Activated T-cell treated with anti-CD3 and anti-CD28 coated beads, Interleukin-2, amount 50 U/mL, for 24 hours (primary cell): Measurements from ENCODE around the gene PJA1.
A peak's percentile ranks its signal among the peaks of the same experiment; 100 is the strongest.

Experiments used
- DNase-seq: peaks from one replicate; pipeline ENCODE4 v3.0.0-alpha.2; 2020
- H3K27ac Mint-ChIP-seq: 2 replicates; pipeline ENCODE4 v1.8.0; 2020; ENCODE audit warnings: mild to moderate bottlenecking, mixed read lengths
- H3K27me3 Mint-ChIP-seq: 2 replicates; pipeline ENCODE4 v1.8.0; 2020; ENCODE audit warnings: mixed read lengths
- H3K36me3 Mint-ChIP-seq: 2 replicates; pipeline ENCODE4 v1.8.0; 2020; ENCODE audit warnings: low read depth, mixed read lengths
- H3K4me1 Mint-ChIP-seq: 2 replicates; pipeline ENCODE4 v1.8.0; 2020; ENCODE audit warnings: low read depth, mixed read lengths
- H3K4me3 Mint-ChIP-seq: 2 replicates; pipeline ENCODE4 v1.8.0; 2020; ENCODE audit warnings: mild to moderate bottlenecking, moderate library complexity, mixed read lengths
- H3K9me3 Mint-ChIP-seq: 2 replicates; pipeline ENCODE4 v1.8.0; 2020; ENCODE audit warnings: mixed read lengths

The PJA1 gene, protein sequence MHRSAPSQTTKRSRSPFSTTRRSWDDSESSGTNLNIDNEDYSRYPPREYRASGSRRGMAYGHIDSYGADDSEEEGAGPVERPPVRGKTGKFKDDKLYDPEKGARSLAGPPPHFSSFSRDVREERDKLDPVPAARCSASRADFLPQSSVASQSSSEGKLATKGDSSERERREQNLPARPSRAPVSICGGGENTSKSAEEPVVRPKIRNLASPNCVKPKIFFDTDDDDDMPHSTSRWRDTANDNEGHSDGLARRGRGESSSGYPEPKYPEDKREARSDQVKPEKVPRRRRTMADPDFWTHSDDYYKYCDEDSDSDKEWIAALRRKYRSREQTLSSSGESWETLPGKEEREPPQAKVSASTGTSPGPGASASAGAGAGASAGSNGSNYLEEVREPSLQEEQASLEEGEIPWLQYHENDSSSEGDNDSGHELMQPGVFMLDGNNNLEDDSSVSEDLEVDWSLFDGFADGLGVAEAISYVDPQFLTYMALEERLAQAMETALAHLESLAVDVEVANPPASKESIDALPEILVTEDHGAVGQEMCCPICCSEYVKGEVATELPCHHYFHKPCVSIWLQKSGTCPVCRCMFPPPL

DNA sequence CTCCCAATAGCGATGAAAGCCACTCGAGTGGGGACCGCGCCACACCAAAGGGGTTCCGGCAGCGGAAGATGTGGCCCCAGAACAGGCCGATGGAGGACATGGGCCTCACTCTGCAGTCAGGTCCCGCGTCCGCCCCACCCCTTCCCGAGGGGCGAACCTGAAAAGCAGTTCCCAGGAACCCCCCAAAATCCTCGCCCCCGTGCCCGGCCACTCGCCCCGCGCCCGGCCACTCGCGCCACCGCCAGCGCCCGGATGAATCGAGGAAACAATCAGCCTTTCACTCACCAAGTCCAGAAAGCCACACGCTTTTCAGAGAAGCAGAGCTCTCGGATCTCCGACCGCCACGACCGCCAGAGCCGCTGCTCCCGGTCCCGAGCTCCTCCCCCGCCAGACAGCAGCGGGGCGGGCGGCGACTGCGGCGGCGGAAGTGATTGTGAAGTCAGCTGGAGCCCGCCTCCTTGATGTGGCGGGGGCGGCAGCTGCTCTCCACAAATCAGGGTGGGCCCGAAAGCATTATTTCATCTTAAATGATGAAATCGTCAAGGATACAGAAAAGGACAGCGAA lies at the start of gene PJA1:
Gene PJA1 (minus strand): TSS at position 367 of the 565 bp plus-strand sequence. CDS start 2,380 bp downstream, outside the sequence.
- Mint-ChIP-seq H3K4me3 (peak within 1 kb of the TSS; percentile 83), H3K9me3 (no peaks in the 10 kb centered on the region), H3K4me1 (peaks cover 37% of the 10 kb centered on the region), H3K27ac (peak within 1 kb of the TSS; percentile 87), H3K27me3 (peaks cover 42% of the 10 kb centered on the region), H3K36me3 (peaks cover 17% of the 10 kb centered on the region)
- peak; percentile 77 for DNase-seq

DNA sequence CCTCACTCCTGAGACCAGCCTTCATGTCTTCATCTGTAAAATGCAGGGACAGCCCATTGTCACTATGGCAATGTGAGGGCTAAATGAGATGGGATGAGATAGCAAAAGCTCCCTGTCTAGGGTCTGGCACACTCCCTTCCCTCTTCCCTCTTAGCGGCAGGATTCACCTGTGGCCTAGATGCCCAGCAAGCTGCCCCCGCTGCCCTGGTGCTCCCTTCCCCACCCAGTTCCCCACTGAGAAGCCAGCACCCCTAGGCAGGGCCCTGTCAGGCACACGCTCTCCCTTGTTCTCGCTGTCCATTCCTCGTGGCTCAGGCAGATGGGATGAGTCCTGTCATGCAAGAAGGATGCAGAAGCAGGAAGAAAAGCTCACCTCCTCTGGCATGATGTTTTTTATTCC lies 49.2 kb upstream of the PJA1 start:
- DNase-seq, result no peak
- no peak overlapping the region for H3K4me3 Mint-ChIP-seq
- peaks cover 12% of the 10 kb centered on the region for H3K27me3 Mint-ChIP-seq
- H3K36me3 Mint-ChIP-seq, result no peaks in the 10 kb centered on the region
- no peaks in the 10 kb centered on the region for H3K4me1 Mint-ChIP-seq
- H3K27ac Mint-ChIP-seq, result no peak overlapping the region
- no peaks in the 10 kb centered on the region for H3K9me3 Mint-ChIP-seq

DNA sequence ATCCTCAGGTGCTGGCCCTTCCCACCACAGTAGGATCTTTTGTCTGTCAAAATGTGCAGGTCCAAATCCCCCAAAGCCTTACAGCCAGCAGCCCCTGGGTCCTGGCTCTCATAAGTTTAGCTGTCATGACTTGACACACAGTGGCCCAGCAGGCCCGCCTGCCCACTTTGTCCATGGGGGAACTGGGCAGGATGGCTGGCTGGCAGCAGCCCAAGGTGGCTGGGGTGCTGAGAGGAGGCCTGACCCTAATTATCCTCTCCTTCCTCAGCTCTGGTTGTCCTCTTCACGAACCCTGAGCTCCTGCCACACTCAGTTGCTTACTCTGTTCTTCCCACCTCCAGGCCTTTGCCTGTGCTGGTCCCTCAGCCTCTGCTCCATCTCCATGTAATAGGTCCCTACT lies 46.4 kb upstream of the PJA1 start:
- Mint-ChIP-seq H3K36me3 (no peaks in the 10 kb centered on the region), H3K27ac (no peak overlapping the region), H3K4me1 (no peaks in the 10 kb centered on the region), H3K27me3 (peaks cover 15% of the 10 kb centered on the region), H3K9me3 (no peaks in the 10 kb centered on the region), H3K4me3 (no peak overlapping the region)
- no peak for DNase-seq

DNA sequence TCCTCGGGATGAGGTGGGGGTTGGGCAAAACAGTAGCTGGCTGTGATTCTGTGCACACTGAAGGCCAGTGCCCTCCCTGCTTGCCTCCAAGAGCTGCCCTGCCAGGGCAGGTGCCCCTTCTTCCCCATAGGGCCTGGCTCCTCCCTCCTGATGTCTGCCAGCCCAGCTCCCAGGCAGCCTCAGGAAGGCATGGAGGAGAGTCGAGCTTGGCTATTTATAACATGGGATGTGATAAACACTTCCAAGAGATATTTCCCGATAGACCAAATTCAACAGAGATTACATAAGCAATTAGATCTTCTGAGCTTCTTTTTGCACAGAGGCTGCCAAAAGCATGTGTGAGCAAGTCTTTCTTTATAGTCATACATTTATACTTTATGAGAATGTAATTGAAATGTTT lies 45.3 kb upstream of the PJA1 start:
- no peak overlapping the region for H3K4me3 Mint-ChIP-seq
- peaks cover 16% of the 10 kb centered on the region for H3K27me3 Mint-ChIP-seq
- H3K9me3 Mint-ChIP-seq, result no peaks in the 10 kb centered on the region
- no peak for DNase-seq
- no peak overlapping the region for H3K27ac Mint-ChIP-seq
- H3K4me1 Mint-ChIP-seq, result no peaks in the 10 kb centered on the region
- H3K36me3 Mint-ChIP-seq, result no peaks in the 10 kb centered on the region

DNA sequence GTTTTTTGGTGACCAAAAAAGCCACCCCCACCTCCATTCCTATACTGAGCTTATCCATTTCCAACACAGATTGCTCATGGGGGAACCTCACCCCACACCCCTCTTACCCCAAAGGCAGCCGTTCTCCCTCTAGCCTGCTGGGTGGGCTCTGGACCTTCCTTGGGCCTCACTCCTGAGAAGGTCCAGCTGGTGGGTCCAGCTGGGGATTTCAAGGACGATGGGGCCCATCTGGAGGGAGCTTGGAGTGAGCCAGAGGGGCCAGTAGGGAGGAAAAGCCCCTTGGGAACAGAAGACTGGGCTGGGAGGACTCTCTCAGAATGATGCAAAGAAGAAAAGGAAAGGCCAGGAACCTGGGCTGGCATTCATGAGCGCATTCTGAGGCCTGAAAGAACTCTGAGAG lies 42.0 kb upstream of the PJA1 start:
- no peaks in the 10 kb centered on the region for H3K36me3 Mint-ChIP-seq
- H3K4me3 Mint-ChIP-seq, result no peak overlapping the region
- H3K27ac Mint-ChIP-seq, result no peak overlapping the region
- H3K27me3 Mint-ChIP-seq, result peaks cover 27% of the 10 kb centered on the region
- H3K9me3 Mint-ChIP-seq, result no peaks in the 10 kb centered on the region
- no peak for DNase-seq
- no peaks in the 10 kb centered on the region for H3K4me1 Mint-ChIP-seq

DNA sequence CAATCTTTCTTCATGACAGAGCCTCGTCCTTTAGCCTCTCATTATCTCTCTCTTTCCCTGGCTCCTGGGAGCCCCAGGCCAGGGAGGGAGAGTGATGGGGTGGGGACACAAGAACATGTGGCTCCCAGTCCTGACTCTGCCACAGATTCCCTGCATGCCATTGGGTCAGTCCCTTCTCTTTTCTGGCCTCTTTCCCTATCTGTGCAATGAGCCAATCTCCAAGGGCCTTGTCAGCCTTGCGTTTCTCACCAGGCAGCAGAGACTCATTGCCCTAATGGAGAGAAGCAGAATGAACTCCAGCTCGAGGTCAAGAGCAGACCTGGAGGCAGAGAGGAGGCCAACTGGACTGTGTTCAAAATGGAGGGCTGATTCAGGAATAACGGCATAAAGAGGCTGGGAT lies 38.4 kb upstream of the PJA1 start:
- no peaks in the 10 kb centered on the region for H3K4me1 Mint-ChIP-seq
- no peaks in the 10 kb centered on the region for H3K9me3 Mint-ChIP-seq
- H3K36me3 Mint-ChIP-seq, result no peaks in the 10 kb centered on the region
- H3K4me3 Mint-ChIP-seq, result no peak overlapping the region
- H3K27me3 Mint-ChIP-seq, result peaks cover 22% of the 10 kb centered on the region
- H3K27ac Mint-ChIP-seq, result no peak overlapping the region
- DNase-seq, result no peak

DNA sequence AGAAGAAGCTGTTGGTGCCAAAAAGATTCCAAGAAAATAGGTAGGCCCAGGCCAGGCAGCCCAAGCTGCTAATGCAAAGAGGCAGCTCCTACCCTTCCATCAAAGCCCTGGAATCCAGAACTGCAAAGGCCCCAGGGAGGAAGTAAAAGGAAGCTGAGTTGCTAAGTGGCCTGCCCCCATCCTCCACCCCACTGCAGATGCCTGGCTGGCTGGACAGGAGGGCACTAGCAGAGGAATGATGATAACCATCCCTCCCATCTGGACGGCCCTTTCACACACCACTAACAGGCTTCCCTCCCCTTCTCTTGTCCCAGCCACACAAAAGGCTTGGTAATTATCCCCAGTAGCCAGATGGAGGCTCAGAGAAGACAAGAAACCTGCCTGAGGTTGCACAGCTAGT lies 32.4 kb upstream of the PJA1 start:
- peaks cover 44% of the 10 kb centered on the region for H3K27me3 Mint-ChIP-seq
- no peak overlapping the region for H3K4me3 Mint-ChIP-seq
- H3K9me3 Mint-ChIP-seq, result no peaks in the 10 kb centered on the region
- H3K27ac Mint-ChIP-seq, result no peak overlapping the region
- H3K36me3 Mint-ChIP-seq, result no peaks in the 10 kb centered on the region
- no peaks in the 10 kb centered on the region for H3K4me1 Mint-ChIP-seq
- no peak for DNase-seq

DNA sequence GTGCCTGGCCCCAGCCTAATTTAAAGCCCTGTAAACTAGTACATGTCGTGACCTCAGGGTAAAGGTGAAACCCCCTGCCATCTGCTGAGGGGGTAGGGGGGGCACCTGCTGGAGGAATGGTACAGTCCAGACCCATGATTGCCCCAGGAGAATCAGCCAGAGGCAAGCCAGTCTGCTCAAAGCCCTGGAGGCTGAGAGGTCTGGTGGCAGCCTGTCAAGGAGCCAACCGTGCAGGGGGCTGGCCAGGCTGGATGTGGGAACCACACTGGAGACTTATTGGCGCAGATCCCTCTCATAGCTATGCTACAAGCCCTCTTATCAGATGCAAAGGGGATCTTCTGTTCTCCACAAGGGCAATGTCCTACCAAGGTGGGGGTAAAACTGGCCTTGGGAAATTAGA lies 31.4 kb upstream of the PJA1 start:
- no peak for DNase-seq
- no peaks in the 10 kb centered on the region for H3K36me3 Mint-ChIP-seq
- H3K27ac Mint-ChIP-seq, result no peak overlapping the region
- peaks cover 46% of the 10 kb centered on the region for H3K27me3 Mint-ChIP-seq
- no peak overlapping the region for H3K4me3 Mint-ChIP-seq
- no peaks in the 10 kb centered on the region for H3K4me1 Mint-ChIP-seq
- H3K9me3 Mint-ChIP-seq, result no peaks in the 10 kb centered on the region

DNA sequence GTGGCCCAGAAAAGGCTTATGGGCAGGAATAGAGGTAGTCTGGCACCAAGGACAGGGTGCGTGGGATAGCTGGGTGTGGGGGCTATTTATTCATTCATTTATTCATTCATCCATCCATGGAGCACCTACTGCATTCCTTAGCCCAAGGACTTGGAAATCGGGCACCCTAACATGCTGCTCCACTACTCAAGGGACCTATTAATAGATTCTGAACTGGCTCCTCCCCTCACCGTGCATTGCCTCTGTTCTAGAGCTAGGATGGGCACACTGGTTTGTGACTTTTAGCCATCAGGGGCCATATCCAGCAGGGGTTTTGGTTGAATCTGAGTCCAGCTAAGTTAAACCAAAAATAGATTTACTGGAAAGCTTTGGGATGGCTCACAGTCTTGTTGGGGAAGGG lies 30.6 kb upstream of the PJA1 start:
- Mint-ChIP-seq H3K4me3 (no peak overlapping the region), H3K36me3 (no peaks in the 10 kb centered on the region), H3K9me3 (no peaks in the 10 kb centered on the region), H3K27ac (no peak overlapping the region), H3K27me3 (peaks cover 54% of the 10 kb centered on the region), H3K4me1 (no peaks in the 10 kb centered on the region)
- no peak for DNase-seq

DNA sequence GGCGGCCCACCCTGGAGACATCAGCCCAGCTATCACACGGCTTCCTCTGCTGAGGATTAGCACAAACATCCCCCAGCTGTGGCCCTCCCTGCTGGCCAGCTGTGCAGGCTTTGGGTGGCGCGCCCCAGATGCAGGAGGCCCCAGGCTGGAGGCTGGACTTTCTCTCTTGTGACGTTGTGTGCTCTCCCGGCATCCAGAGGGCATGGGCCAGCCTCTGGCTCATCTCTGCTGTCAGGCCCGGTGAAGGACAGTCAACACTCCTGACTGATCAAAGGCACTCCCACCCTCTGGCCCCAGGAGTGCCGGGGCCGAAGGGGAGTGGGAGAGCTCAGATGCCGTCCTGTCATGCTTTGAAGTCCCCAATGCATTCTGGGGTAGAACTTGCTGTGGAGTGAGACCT lies 29.9 kb upstream of the PJA1 start:
- no peak for DNase-seq
- no peaks in the 10 kb centered on the region for H3K36me3 Mint-ChIP-seq
- H3K4me3 Mint-ChIP-seq, result no peak overlapping the region
- peaks cover 59% of the 10 kb centered on the region for H3K27me3 Mint-ChIP-seq
- no peaks in the 10 kb centered on the region for H3K9me3 Mint-ChIP-seq
- H3K27ac Mint-ChIP-seq, result no peak overlapping the region
- no peaks in the 10 kb centered on the region for H3K4me1 Mint-ChIP-seq

DNA sequence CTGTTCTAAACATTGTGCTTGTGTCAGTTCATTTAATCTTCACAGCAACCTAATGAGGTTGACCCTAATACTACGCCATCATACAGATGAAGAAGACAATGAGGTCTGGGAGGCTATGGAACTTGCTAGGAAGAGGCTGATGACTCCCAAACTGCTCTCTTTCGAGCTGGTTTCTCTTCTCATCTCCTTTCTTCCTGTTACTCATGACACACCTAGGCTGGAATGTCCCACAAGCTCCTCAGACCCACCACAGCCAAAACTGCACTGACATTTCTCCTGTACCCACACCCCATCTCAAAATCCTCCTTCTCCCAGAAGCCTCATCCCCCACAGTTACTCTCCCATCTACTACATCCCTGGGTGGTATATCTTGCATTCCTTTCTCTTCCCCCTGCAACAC lies 27.4 kb upstream of the PJA1 start:
- no peaks in the 10 kb centered on the region for H3K9me3 Mint-ChIP-seq
- no peak for DNase-seq
- no peak overlapping the region for H3K27ac Mint-ChIP-seq
- H3K4me1 Mint-ChIP-seq, result no peaks in the 10 kb centered on the region
- peaks cover 56% of the 10 kb centered on the region for H3K27me3 Mint-ChIP-seq
- H3K4me3 Mint-ChIP-seq, result no peak overlapping the region
- H3K36me3 Mint-ChIP-seq, result no peaks in the 10 kb centered on the region

DNA sequence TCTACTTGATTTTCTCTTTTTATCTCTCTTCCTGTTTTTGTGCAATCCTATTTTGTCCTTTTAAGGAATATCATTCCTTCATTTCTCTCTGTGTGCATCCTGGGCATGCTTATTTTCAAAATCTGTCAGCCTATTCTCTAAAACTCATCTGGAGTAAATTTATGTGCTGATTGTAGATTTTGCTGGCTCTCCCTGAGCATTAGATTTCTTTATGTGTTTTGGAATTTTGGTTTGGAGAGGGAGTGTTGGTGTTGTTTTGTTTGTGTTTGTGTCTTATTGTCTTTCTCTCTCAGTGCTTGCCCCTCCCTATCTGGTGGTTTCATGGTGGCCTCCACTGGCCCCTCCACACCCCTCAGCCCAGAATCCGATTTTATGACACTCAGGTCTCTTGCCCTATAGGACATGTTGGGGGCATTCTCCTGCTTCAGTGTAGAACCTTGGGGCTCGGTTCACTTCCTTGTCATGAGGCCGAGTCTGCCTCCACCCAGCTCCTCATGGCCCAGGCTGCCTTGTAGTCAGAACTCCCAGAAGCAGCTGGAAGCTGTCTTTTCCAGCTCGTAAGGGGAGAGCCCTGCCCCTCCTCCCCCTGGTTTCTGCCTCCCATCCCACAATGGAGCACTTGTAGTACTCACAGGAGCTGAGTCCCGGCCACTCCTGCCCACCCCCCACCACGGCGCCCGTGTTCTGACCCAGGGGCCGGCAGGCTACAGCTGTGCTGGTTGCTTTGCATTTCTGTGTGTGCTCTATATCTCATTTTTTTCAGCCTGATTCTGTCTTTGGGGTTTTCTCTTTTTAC lies 24.5 kb upstream of the PJA1 start:
- H3K9me3 Mint-ChIP-seq, result no peaks in the 10 kb centered on the region
- H3K27me3 Mint-ChIP-seq, result peaks cover 41% of the 10 kb centered on the region
- no peak overlapping the region for H3K27ac Mint-ChIP-seq
- no peaks in the 10 kb centered on the region for H3K4me1 Mint-ChIP-seq
- H3K4me3 Mint-ChIP-seq, result no peak overlapping the region
- no peak for DNase-seq
- no peaks in the 10 kb centered on the region for H3K36me3 Mint-ChIP-seq

DNA sequence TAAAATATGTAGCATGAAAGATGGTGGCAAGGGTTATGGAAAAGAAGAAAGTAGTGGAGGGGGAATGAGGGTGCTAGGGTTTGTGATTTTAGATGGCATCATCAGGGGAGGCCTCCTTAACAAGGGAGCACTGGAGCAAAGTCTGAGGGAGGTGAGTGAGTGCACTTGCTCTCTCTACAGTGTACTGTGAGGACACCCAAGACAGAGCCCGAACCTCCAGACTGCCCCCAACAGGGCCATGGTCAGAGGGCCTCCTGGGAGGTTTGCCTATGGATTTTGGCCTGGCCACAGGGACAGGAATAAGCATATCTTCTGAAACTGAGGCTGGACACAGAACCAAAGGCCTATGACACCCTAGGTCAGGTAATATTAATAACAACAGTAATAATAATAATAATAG lies 21.4 kb upstream of the PJA1 start:
- Mint-ChIP-seq H3K4me1 (no peaks in the 10 kb centered on the region), H3K4me3 (no peak overlapping the region), H3K27ac (no peak overlapping the region), H3K36me3 (no peaks in the 10 kb centered on the region), H3K27me3 (peaks cover 30% of the 10 kb centered on the region), H3K9me3 (no peaks in the 10 kb centered on the region)
- no peak for DNase-seq

DNA sequence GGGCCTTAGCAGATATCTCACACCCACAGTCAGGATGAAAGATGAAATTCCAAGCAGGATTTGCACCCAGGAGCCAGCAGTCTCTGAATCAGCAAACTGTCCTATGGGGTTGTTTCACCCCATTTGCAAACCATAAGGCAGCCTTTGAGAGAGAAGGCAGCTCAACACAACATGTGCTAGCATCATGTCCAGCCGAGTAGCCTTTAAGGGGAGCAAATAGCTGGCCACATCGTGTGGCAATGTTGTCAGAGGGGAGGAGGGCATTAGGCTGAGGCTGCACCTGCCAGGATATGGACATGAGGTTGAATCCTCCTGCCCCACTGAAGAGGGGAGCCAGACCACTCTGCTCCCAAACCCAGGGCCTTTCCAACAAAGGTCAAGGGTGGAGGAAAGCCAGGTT lies 20.6 kb upstream of the PJA1 start:
- H3K4me3 Mint-ChIP-seq, result no peak overlapping the region
- peaks cover 29% of the 10 kb centered on the region for H3K27me3 Mint-ChIP-seq
- no peaks in the 10 kb centered on the region for H3K4me1 Mint-ChIP-seq

DNA sequence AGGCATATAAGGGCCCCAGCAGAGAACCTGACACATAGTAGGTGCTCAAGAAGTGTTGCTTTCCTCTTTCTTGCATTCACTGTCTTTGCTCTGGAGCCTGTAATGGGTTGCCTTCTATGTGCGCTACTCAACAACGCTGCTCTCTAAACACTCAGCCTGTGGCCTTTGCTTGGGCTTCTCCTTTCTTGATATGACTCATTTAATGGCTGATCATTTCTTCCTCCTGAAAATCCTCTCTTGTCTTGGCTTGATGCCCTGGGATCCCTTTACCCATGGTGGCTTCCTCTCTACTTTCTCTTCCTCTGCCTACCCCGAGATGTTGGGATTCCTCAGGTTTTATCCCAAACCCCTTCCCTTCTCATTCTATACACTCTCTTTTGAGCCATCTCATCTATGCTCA lies 19.9 kb upstream of the PJA1 start:
- H3K27me3 Mint-ChIP-seq, result peaks cover 30% of the 10 kb centered on the region
- H3K4me3 Mint-ChIP-seq, result no peak overlapping the region
- H3K4me1 Mint-ChIP-seq, result no peaks in the 10 kb centered on the region
- no peaks in the 10 kb centered on the region for H3K36me3 Mint-ChIP-seq
- DNase-seq, result no peak
- no peaks in the 10 kb centered on the region for H3K9me3 Mint-ChIP-seq
- no peak overlapping the region for H3K27ac Mint-ChIP-seq

More for the DNA sequence above, 20.6 kb upstream of the PJA1 start:
- H3K9me3 Mint-ChIP-seq, result no peaks in the 10 kb centered on the region
- no peaks in the 10 kb centered on the region for H3K36me3 Mint-ChIP-seq
- no peak for DNase-seq
- no peak overlapping the region for H3K27ac Mint-ChIP-seq
